ENCODE measurements around the gene ATP6V1A. TPM values are rescaled to one million over a fixed set of nuclear protein-coding genes. Genes with fewer than 3 reads are reported as not detected.

The ATP6V1A gene
- total RNA-seq, 2 experiments from 2014 or later, result 37.1 to 39.8 TPM

GRCh38 chr3:113783463-113783862 is 36.6 kb downstream of the ATP6V1A start:
- H3K36me3 Mint-ChIP-seq (ENCODE audit: low read depth), result peaks cover 11% of the 10 kb centered on the region
- peaks cover 12% of the 10 kb centered on the region for H3K4me1 Mint-ChIP-seq (ENCODE audit: low read depth)
- ChIA-PET CTCF (interaction anchor here (0.9 to 1.1 kb wide), 2 partner anchors 48 to 61 kb away, joined by 3 to 4 read pairs; no protein-coding TSS in a partner anchor), POLR2A (no interaction called here)
- no peak for DNase-seq
- no peaks in the 10 kb centered on the region for H3K27me3 Mint-ChIP-seq (ENCODE audit: low read depth)
- H3K4me3 Mint-ChIP-seq, result no peak overlapping the region
- peak; percentile 58 for ATAC-seq
- no peaks in the 10 kb centered on the region for H3K9me3 Mint-ChIP-seq (ENCODE audit: insufficient read depth)
- H3K27ac Mint-ChIP-seq, result no peak overlapping the region

- ChIA-PET CTCF (interaction anchor here (0.9 to 1.1 kb wide), 2 partner anchors 48 to 61 kb away, joined by 3 to 4 read pairs; no protein-coding TSS in a partner anchor), POLR2A (no interaction called here)
- no peak overlapping the region for H3K4me3 Mint-ChIP-seq
- DNase-seq, result no peak
- H3K27me3 Mint-ChIP-seq (ENCODE audit: low read depth), result no peaks in the 10 kb centered on the region
- H3K27ac Mint-ChIP-seq, result peak overlapping the region; percentile 44
- H3K36me3 Mint-ChIP-seq (ENCODE audit: low read depth), result peaks cover 14% of the 10 kb centered on the region
- ATAC-seq, result peak; percentile 33
- H3K9me3 Mint-ChIP-seq (ENCODE audit: insufficient read depth), result no peaks in the 10 kb centered on the region
- H3K4me1 Mint-ChIP-seq (ENCODE audit: low read depth), result peaks cover 12% of the 10 kb centered on the region
Measured at GRCh38 chr3:113783980-113784379, 37.1 kb downstream of the ATP6V1A start.

GRCh38 chr3:113791381-113791780 is 44.5 kb downstream of the ATP6V1A start:
- H3K4me1 Mint-ChIP-seq (ENCODE audit: low read depth), result no peaks in the 10 kb centered on the region
- POLR2A ChIA-PET, result interaction anchor here (0.7 kb wide), 1 partner anchor 10 kb away, joined by 3 read pairs; no protein-coding TSS in a partner anchor
- H3K4me3 Mint-ChIP-seq, result no peak overlapping the region
- CTCF ChIA-PET, result interaction anchor here (1.5 kb wide), 2 partner anchors 46 to 55 kb away, joined by 3 to 5 read pairs; no protein-coding TSS in a partner anchor
- H3K36me3 Mint-ChIP-seq (ENCODE audit: low read depth), result peaks cover 12% of the 10 kb centered on the region
- ATAC-seq (no peak), DNase-seq (no peak)
- H3K9me3 Mint-ChIP-seq (ENCODE audit: insufficient read depth), result no peaks in the 10 kb centered on the region
- no peaks in the 10 kb centered on the region for H3K27me3 Mint-ChIP-seq (ENCODE audit: low read depth)
- no peak overlapping the region for H3K27ac Mint-ChIP-seq

- Mint-ChIP-seq H3K9me3 (ENCODE audit: insufficient read depth) (no peaks in the 10 kb centered on the region), H3K27me3 (ENCODE audit: low read depth) (no peaks in the 10 kb centered on the region), H3K4me1 (ENCODE audit: low read depth) (no peaks in the 10 kb centered on the region), H3K4me3 (no peak overlapping the region), H3K36me3 (ENCODE audit: low read depth) (peaks cover 16% of the 10 kb centered on the region), H3K27ac (no peak overlapping the region)
- no peak for ATAC-seq
- ChIA-PET CTCF (interaction anchor here (0.8 kb wide), 1 partner anchor 12 kb away, joined by 3 read pairs; no protein-coding TSS in a partner anchor), POLR2A (no interaction called here)
- no peak for DNase-seq
Measured at GRCh38 chr3:113794526-113794925, 47.7 kb downstream of the ATP6V1A start.

- Mint-ChIP-seq H3K27ac (no peak overlapping the region), H3K4me1 (ENCODE audit: low read depth) (no peaks in the 10 kb centered on the region), H3K27me3 (ENCODE audit: low read depth) (no peaks in the 10 kb centered on the region), H3K9me3 (ENCODE audit: insufficient read depth) (no peaks in the 10 kb centered on the region), H3K4me3 (no peak overlapping the region), H3K36me3 (ENCODE audit: low read depth) (peaks cover 22% of the 10 kb centered on the region)
- ATAC-seq (no peak), DNase-seq (no peak)
- ChIA-PET POLR2A (no interaction called here), CTCF (interaction anchor here (1.0 kb wide), 1 partner anchor 59 kb away, joined by 4 read pairs; no protein-coding TSS in a partner anchor)
Measured at GRCh38 chr3:113795693-113796092, 48.9 kb downstream of the ATP6V1A start.

GRCh38 chr3:113802795-113803455 is 56.1 kb downstream of the ATP6V1A start:
- ChIA-PET POLR2A (no interaction called here), CTCF (interaction anchor here (0.5 to 1.6 kb wide), 3 partner anchors 14 to 95 kb away, joined by 3 to 6 read pairs (median 3); no protein-coding TSS in a partner anchor)
- DNase-seq, result no peak
- no peak overlapping the region for H3K4me3 Mint-ChIP-seq
- H3K9me3 Mint-ChIP-seq (ENCODE audit: insufficient read depth), result no peaks in the 10 kb centered on the region
- no peaks in the 10 kb centered on the region for H3K27me3 Mint-ChIP-seq (ENCODE audit: low read depth)
- peaks cover 40% of the 10 kb centered on the region for H3K36me3 Mint-ChIP-seq (ENCODE audit: low read depth)
- peak overlapping the region; percentile 42 for H3K27ac Mint-ChIP-seq
- peaks cover 6% of the 10 kb centered on the region for H3K4me1 Mint-ChIP-seq (ENCODE audit: low read depth)
- peak; percentile 36 for ATAC-seq

GRCh38 chr3:113804661-113805060 is 57.8 kb downstream of the ATP6V1A start:
- H3K27me3 Mint-ChIP-seq (ENCODE audit: low read depth), result no peaks in the 10 kb centered on the region
- no peak overlapping the region for H3K27ac Mint-ChIP-seq
- POLR2A ChIA-PET, result no interaction called here

GRCh38 chr3:113805249-113805648 is 58.4 kb downstream of the ATP6V1A start:
- no peak for DNase-seq
- Mint-ChIP-seq H3K36me3 (ENCODE audit: low read depth) (peaks cover 37% of the 10 kb centered on the region), H3K4me1 (ENCODE audit: low read depth) (peaks cover 6% of the 10 kb centered on the region), H3K27ac (no peak overlapping the region), H3K4me3 (no peak overlapping the region), H3K27me3 (ENCODE audit: low read depth) (no peaks in the 10 kb centered on the region), H3K9me3 (ENCODE audit: insufficient read depth) (no peaks in the 10 kb centered on the region)
- ChIA-PET POLR2A (no interaction called here), CTCF (no interaction called here)
- ATAC-seq, result no peak

More at GRCh38 chr3:113804661-113805060, 57.8 kb downstream of the ATP6V1A start:
- no peak for ATAC-seq
- CTCF ChIA-PET, result no interaction called here
- Mint-ChIP-seq H3K4me1 (ENCODE audit: low read depth) (peaks cover 6% of the 10 kb centered on the region), H3K36me3 (ENCODE audit: low read depth) (peaks cover 38% of the 10 kb centered on the region), H3K4me3 (no peak overlapping the region), H3K9me3 (ENCODE audit: insufficient read depth) (no peaks in the 10 kb centered on the region)
- DNase-seq, result no peak

- no peak for DNase-seq
- ATAC-seq, result no peak
- no peak overlapping the region for H3K4me3 Mint-ChIP-seq
- H3K27me3 Mint-ChIP-seq (ENCODE audit: low read depth), result no peaks in the 10 kb centered on the region
- POLR2A ChIA-PET, result no interaction called here
- no peak overlapping the region for H3K27ac Mint-ChIP-seq
- no peaks in the 10 kb centered on the region for H3K9me3 Mint-ChIP-seq (ENCODE audit: insufficient read depth)
- H3K4me1 Mint-ChIP-seq (ENCODE audit: low read depth), result no peaks in the 10 kb centered on the region
- H3K36me3 Mint-ChIP-seq (ENCODE audit: low read depth), result peaks cover 12% of the 10 kb centered on the region
- CTCF ChIA-PET, result no interaction called here
Measured at GRCh38 chr3:113812854-113813253, 66.0 kb downstream of the ATP6V1A start.

- POLR2A ChIA-PET, result no interaction called here
- H3K27ac Mint-ChIP-seq, result no peak overlapping the region
Measured at GRCh38 chr3:113819866-113820265, 73.0 kb downstream of the ATP6V1A start.

GRCh38 chr3:113825090-113825489 is 78.3 kb downstream of the ATP6V1A start:
- POLR2A ChIA-PET, result interaction anchor here (0.7 kb wide), 1 partner anchor 154 kb away, joined by 3 read pairs; no protein-coding TSS in a partner anchor

More at GRCh38 chr3:113819866-113820265, 73.0 kb downstream of the ATP6V1A start:
- DNase-seq (no peak), ATAC-seq (no peak)
- Mint-ChIP-seq H3K4me3 (no peak overlapping the region), H3K36me3 (ENCODE audit: low read depth) (no peaks in the 10 kb centered on the region), H3K27me3 (ENCODE audit: low read depth) (no peaks in the 10 kb centered on the region), H3K9me3 (ENCODE audit: insufficient read depth) (no peaks in the 10 kb centered on the region), H3K4me1 (ENCODE audit: low read depth) (no peaks in the 10 kb centered on the region)
- CTCF ChIA-PET, result no interaction called here

GRCh38 chr3:113828600-113828999 is 81.8 kb downstream of the ATP6V1A start:
- Mint-ChIP-seq H3K9me3 (ENCODE audit: insufficient read depth) (peaks cover 4% of the 10 kb centered on the region), H3K4me3 (no peak overlapping the region), H3K36me3 (ENCODE audit: low read depth) (peaks cover 2% of the 10 kb centered on the region), H3K4me1 (ENCODE audit: low read depth) (peaks cover 17% of the 10 kb centered on the region), H3K27ac (no peak overlapping the region), H3K27me3 (ENCODE audit: low read depth) (no peaks in the 10 kb centered on the region)
- POLR2A ChIA-PET, result no interaction called here
- ATAC-seq (no peak), DNase-seq (no peak)
- CTCF ChIA-PET, result interaction anchor here (0.9 kb wide), 1 partner anchor 10 kb away, joined by 3 read pairs; the partner anchor contains the start of gene GRAMD1C

More at GRCh38 chr3:113825090-113825489, 78.3 kb downstream of the ATP6V1A start:
- DNase-seq, result no peak
- CTCF ChIA-PET, result interaction anchor here (0.6 to 1.3 kb wide), 3 partner anchors 19 to 88 kb away, joined by 3 to 4 read pairs (median 4); no protein-coding TSS in a partner anchor
- Mint-ChIP-seq H3K4me1 (ENCODE audit: low read depth) (no peaks in the 10 kb centered on the region), H3K27me3 (ENCODE audit: low read depth) (no peaks in the 10 kb centered on the region), H3K36me3 (ENCODE audit: low read depth) (no peaks in the 10 kb centered on the region), H3K9me3 (ENCODE audit: insufficient read depth) (no peaks in the 10 kb centered on the region), H3K4me3 (no peak overlapping the region), H3K27ac (no peak overlapping the region)
- no peak for ATAC-seq

Data from activated CD8-positive, alpha-beta T cell treated with anti-CD3 and anti-CD28 coated beads, Interleukin-2, amount 10 ng/mL, durations not matched to agents 7 days and 5 days (primary cell).